Activated CD4-positive, alpha-beta T cell treated with anti-CD3 and anti-CD28 coated beads for 4 hours (primary cell): ENCODE measurements around the gene RPL32.
A peak's percentile ranks its signal among the peaks of the same experiment; 100 is the strongest.
"Not testable (repeated sequence)": the region's sequence is repeated elsewhere in the genome, so short reads cannot be mapped to it uniquely, and the experiment has no call there.

Experiments used
- DNase-seq, 2 donors: peaks; one replicate each; pipeline ENCODE4 v3.0.0-alpha.2; 2020

The RPL32 gene

DNA sequence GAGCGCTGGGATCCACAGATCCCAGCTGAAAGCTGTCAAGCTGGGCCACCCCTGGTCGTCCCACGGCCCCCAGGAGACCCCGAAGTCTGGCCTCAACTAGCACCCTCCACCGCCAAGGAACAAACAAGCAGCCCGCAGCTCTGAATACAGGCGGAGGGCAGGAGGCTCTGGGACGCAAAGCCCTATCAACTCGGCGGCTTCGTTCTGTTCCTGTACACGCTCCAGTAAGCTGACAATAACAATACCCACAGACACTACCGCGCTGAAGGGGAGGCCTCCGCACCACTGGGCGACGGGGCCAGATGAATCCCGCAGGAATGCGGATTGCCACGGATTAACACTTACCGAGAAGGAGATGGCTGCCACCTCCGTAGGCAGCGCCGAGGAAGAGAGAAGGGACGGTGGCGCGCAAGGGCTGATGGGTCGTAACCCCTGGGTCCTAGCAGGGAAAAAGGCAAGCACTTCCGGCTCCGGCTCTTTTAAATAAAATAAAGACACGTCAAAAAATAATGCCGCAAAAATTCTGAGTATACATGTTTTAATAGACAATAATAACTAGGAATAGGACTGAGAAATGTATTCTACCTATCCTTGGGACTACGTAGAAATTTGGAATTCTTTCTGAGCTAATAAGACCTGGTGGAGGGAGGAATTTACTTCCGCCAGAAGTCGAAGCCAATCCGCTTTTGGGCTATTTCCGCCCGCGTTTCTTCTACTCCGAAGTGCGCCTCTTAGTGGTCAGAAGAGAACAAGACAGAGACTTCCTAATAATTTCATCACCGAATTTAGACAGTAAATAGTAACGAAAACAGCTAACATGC, at the start of gene RPL32:
TSS of gene RPL32 (minus strand) at position 417 of the 821 bp plus-strand sequence. CDS start 1,328 bp downstream, outside the sequence.
- peak; percentile 82 to 86 for DNase-seq

DNA sequence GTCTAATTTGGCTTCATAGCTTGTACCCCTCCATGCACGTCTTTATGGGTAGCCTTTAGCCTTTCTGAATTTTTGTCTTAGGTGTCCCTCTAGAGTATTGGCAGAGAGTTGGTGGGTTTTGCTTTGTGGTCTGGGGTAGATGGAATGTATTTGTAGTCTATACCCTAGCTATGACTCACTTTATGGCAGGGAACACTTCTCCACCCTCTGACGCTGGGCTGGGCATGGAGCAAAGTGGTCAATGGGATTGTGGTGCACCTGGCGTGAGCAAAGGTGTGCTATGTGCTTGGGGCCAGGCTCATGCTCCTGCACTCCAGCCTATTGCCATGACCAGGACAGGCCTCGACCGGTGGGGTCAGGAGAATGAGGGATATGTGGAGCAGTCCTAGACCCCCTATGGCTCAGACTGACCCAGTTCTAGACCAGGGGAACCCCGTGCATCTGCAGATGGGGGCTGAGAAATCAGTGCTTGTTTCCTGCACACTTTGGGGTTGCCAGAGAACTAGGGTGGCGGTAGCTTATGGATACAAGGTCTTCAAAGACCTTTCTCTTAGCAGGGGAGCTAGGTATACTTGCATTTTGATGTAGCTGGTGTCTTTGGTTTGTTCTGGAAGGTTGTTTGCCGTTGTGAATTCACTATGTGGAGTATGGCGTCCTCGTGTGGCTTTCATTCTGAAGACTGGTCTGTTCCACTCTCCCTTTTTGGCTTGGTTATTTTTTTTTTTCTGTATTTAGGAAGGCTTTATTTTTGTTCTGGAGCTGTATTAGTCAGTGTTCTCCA, 49.4 kb upstream of the RPL32 start:
- no peak for DNase-seq

DNA sequence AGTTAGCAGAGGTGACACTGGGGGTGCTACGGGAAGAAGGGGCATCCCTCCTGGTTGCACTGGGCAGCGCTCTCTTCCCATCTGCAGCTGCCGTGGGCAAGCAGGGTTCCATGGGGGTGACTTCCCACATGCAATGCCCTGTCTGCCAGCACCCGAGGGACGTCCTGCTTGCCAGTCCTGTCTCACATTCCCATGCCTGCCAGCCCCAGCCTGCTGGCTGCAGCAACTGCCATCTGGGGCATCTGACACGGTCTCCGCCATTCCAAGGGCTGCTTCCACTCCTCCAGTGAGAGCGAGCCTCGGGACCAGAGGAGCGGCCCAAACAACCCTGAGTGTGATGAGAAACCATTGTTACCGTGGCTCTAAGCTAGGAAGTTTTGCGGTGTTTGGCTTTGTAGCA, 45.4 kb upstream of the RPL32 start:
- DNase-seq, result no peak

DNA sequence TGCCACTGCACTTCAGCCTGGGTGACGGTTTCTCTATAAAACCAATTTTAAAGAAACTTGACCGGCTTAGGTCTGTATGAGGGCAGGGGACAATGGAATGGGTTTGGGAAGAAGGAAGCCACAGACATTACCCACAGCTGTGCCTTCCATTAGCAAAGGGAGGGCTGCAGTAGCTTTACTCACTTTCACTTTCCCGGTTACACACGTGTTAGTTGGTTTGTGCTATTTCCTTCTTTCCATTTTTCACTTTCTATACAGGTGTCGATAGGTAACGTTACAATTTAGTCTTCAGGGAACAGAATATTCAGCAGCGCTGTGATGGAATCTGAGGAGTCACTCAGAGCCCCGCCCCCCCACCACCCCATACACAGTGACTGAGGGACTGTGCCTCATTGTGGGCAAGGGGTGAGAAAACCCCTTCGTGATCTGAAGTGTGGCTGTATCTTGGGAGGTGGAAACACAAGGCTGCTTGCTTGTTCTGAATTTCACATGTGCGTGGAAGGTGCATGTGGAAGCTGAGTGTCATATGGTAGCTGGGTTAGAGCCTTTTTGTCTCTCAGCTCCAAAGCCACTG, 44.8 kb upstream of the RPL32 start:
- no peak for DNase-seq

DNA sequence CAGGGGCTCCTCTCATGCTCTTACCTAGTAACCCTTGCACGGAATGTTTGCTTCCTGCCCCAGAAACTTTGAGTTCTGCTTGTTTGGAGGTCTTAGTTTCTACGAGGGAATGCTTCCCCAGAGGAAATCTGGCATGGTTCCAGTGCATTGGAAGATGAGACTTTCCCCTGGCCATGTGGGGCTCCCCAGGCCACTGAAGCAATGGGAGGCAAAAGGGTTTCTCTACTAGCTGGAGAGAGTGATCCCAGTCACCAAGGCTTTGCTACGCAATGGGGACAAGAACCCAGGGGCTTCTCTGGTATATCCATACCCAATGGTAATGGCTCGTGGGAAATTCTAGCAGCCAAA, 44.2 kb upstream of the RPL32 start:
- DNase-seq, result no peak

DNA sequence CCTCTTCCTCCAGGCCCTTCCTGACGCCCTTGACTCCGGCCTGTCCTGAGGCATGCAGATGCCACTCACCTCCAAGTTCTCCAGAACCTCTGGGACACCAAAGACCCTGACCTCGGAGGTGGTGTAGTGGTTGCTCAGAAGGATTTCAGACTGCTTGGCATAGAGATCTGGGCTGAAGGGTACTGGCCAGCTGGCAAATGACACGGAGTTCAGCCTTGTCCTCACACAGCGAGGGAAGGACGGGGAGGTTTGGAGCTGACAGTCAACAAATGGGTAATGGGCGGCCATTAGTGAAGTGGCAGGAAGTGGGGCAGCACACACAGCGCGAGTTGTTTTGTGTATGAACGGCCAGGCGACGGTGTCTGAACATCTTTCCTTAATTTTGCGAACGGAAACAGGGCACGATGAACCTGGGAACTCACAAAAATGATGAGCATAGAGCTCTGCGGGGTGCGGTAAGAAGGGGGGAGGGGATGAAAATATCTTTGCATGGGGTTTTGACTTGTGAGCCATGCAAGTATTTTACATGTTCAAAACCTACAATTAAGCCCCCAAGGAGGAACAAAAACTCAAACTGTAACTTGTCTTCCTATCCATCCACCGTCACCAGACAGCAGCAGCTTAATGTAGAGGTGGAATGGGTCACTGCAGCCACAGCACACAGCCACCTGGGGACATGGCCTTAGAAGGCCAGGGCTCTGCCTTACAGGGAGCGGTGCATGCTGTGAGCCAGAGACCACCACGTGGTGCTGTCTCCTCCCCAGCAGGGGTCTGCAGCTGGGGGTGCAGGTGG, 43.6 kb upstream of the RPL32 start:
- no peak for DNase-seq

DNA sequence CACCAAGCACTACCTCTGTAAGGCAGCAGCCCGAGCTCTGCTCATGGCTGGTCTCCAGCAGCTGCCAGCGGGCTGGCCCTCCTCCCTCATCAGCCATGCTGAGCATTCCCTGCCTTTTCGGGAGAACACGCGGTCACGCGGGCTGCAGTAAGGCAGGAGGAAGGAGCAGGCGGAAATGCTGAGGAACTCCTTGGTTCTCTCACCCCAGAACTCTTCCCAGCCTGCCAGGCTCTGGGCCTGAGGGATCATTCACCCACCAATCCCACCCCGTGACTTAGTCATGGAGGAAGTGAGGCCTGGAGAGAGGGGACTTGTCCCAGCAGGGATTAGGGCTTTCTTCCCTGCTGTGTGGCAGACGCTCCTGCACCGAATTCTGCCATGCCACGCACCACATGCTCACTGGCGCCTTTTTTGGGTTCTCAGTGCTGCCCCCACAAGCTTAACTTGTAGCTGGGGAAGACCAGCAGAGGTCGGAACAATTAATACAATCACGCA, 42.9 kb upstream of the RPL32 start:
- no peak for DNase-seq

DNA sequence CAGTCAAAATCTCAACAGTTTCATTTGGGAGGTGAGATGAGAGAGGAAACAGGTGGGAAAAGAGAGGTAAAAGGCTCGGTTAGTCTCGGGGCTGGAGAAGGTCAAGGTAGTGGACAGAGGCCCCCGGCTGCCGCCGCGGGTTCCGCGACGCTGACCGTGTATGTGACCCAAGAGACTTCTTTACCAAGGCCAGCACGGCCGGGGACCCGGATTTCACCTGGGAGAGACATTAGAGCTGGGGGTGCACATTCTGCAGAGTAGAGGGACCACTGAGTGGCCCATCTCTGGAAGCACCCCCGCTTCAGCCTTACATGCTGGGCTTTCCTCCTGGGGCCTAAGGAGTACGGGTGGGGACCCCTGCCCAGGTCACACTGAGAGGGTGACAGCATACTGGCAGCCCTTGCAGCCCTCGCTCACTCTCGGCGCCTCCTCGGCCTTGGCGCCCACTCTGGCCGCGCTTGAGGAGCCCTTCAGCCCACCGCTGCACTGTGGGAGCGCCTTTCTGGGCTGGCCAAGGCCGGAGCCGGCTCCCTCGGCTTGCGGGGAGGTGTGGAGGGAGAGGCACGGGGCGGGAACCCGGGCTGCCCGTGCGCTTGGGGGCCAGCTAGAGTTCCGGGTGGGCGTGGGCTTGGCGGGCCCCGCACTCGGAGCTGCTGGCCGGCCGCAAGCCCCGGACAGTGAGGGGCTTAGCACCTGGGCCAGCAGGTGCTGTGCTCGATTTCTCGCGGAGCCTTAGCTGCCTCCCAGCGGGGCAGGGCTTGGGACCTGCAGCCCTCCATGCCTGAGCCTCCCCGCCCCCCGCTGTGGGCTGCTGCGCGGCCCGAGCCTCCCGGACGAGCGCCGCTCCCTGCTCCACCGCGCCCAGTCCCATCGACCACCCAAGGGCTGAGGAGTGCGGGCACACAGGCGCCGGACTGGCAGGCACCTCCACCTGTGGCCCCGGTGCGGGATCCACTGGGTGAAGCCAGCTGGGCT, 41.3 kb upstream of the RPL32 start:
- DNase-seq, result no peak

DNA sequence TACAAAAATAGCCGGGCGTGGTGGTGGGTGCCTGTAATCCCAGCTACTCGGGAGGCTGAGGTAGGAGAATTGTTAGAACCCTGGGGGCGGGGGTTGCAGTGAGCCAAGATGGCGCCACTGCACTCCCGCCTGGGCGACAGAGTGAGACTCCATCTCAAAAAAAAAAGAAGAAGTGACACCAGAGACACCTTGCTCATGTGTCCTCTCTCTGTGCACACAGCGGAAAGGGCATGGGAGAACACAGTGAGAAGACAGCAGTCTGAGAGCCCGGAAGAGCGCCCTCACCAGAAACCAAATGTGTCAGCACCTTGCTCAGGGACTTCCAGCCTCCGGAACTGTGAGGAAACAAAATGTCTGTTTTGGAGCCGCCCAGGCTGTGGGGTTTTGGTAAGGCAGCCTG, 40.5 kb upstream of the RPL32 start:
- not testable (repeated sequence) for DNase-seq

DNA sequence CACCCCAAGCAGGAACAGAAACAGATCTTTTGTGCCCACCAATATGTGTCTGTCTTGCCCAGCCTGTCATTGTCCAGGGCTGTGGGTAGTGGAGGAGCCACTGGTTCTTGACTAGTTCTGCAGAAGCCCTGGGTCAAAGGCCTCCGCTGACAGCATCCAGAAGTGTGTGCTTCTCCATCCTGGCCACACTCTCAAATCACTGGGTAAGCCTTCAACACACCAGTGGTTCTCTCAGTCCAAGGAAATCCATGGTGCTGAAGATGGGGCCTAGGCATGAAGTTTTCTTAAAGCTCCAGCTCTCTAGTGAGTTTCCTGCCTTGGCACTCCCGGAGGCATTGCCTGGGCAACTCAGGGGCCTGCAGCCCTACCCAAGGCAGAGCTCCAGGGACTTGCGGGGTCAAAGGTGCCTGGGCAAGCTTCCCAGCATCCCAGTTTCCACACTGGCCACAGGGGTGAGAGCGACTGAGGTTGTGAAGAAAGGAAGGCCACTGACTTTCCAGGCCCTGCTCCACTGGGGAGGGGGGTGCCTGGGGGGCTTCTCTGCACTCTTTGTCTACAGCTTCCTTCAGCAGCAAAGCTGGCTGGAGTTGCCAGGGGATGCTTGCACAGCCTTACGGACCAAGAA, 37.9 kb upstream of the RPL32 start:
- DNase-seq, result no peak

DNA sequence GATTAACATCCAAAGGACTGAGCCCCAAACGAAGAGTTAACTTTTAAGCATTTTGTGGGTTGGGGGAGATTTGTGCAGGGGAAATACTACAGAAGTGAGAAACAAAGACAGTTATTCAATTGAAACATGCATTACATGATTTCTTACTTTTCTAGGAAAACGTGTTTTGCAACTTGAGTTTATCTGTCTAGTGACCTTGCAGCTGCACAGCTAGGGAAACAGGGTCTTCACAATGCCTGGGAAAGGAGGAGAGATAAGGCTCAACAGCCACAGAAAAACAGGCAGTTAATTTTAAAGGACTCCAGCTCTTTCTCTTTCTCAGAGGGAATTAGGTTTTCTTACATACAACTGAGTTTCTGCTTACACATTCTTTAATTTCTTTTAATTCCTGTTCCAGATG, 37.4 kb upstream of the RPL32 start:
- not testable (repeated sequence) for DNase-seq

DNA sequence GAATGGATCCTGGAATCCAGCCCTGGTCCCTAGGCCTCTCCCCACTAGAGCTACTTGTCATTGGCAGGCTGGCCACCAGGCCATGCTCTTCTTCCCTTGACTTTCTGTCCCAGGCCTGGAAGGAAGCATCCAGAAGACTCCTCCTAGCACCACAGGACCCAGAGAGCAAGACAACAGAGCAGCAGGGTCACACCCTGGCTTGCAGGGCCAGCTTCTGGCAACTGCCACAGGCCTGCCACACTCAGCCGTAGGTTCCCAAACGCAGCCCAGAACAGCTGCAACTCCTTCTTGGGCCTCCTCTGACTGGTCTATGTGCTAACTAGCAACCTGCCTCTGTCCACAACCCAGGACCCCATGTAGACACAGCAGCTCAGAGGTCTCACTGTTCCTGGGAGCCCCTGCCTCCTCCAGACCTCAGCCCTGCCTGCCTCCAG, 36.8 kb upstream of the RPL32 start:
- DNase-seq, result no peak

DNA sequence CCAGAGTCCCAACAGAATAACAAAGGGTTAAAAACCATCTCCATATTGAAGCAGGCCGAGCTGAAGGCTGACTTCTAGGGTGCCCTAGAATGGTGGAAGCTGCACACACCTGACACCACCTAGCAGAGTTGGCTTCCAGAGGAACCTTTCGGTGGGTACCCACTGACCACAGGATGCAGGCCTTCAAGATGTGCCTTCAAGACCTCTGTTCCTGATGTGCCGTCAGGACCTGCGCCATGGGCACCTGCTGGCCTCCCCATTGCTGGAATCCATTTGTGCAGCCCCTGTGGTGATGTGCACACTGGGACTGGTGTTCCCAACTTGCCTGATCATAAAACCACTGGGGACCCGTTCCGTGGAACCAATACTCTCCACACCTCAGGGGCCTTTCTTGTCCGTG, 35.7 kb upstream of the RPL32 start:
- no peak for DNase-seq

DNA sequence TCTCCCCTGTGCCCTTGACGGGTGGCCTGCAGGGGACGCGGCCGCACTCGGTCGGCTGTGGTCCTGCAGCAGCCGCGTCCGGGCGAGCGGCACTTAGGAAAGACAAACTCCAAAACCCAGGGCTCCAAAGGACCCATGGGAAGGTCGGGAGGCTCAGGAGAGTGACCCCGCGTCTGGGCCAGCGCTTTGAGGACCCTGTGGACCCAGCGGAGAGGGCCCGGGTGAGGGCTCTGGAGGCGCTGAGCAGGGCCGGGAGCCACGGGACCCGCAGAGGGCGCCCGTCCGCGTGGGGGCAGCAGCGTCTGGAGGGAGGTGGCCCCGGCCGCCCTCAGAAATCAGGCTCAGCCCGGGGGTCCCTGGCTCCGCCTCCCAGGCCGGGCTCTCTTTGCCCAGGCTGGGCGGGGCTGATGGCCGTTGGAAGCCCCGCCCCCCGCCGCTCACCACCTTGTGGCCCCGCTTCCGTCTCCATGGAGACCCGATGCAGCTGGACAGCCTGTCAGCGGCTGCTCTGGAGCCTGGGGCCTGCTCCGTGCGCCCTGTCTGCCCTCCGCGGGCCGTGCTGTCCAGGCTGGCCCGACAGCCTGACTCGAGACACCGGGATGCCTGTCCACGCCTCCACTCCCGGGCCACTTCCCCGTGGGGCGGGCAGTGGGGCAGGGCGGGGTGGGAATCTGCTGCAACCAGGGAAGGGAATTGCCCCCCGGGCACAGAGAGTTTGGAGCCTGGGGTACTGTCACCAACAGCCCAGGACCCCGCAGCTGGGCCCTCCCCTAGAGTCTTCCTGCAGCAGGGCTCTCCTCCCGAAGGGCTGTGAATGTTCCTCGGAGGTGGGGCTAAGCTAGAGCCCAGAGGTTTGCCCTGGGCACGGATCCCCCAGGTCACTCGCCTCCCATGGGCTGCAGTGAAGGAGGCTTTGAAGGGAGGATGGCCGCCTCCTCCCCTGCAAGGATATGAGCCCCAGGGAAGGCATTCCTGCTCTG, 34.8 kb upstream of the RPL32 start:
- no peak for DNase-seq

DNA sequence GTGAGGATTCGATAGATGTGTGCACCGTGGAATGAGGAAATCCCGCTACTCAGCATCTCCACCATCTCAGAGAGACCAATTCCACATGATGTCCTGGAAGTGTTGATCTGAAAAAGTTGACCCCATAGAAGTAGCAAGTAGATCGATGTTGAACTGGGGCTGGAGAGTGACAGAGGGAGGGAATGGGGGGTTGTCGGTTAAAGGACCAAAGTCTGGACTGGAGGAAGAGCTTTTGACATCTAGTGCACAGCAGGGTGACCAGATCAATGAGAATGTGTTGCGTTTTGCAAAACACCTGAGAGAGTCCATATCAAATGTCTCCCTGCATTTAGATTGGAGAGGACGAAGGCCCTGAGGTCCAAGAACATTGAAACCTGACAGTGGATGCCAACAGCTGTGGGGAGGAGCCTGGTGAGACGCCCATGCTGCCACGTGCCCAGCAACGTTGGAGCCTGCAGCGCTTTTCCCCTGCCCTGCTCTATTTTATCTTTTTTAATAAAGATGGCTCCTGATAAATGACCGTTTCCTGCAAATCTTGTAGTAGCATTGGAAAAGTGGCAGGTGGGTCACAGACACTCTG, 30.1 kb upstream of the RPL32 start:
- DNase-seq, result no peak

DNA sequence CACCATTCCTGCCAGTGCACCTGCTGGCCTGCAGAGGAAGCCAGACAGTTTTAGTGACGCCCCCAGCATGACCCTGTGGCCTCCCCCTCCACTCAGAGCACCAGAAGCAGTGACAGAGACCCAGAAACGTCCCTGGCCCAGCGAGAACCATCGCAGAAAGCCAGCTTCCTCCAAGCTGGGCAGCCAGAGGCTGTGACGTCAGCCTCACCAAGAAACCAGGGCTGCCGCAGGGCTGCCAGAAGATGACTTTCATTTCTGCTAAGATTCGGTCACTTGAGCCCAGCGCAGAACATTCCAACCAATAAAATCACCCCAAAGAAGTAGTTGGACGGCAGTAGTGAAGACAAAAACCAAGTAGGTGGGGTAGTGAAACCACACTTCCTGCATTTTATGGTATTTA, 29.6 kb upstream of the RPL32 start:
- DNase-seq, result no peak

DNA sequence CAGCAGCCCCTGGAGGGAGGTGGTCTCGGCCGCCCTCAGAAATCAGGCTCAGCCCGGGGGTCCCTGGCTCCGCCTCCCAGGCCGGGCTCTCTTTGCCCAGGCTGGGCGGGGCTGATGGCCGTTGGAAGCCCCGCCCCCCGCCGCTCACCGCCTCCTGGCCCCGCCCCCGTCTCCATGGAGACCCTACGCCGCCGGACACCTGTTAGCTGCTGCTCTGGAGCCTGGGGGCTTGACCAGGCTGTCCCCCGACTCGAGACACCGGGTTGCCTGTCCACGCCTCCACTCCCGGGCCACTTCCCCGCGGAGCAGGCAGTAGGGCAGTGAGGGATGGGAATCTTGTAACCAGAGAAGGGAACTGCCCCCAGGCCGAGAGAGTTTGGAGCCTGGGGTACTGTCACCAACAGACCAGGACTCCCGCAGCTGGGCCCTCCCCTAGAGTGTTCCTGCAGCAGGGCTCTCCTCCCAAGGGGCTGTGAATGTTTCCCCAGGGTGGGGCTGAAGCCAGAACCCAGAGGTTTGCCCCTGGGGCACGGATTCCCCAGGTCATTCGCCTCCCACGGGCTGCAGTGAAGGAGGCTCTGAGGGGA, 27.8 kb upstream of the RPL32 start:
- peak; percentile 13 to 16 for DNase-seq

DNA sequence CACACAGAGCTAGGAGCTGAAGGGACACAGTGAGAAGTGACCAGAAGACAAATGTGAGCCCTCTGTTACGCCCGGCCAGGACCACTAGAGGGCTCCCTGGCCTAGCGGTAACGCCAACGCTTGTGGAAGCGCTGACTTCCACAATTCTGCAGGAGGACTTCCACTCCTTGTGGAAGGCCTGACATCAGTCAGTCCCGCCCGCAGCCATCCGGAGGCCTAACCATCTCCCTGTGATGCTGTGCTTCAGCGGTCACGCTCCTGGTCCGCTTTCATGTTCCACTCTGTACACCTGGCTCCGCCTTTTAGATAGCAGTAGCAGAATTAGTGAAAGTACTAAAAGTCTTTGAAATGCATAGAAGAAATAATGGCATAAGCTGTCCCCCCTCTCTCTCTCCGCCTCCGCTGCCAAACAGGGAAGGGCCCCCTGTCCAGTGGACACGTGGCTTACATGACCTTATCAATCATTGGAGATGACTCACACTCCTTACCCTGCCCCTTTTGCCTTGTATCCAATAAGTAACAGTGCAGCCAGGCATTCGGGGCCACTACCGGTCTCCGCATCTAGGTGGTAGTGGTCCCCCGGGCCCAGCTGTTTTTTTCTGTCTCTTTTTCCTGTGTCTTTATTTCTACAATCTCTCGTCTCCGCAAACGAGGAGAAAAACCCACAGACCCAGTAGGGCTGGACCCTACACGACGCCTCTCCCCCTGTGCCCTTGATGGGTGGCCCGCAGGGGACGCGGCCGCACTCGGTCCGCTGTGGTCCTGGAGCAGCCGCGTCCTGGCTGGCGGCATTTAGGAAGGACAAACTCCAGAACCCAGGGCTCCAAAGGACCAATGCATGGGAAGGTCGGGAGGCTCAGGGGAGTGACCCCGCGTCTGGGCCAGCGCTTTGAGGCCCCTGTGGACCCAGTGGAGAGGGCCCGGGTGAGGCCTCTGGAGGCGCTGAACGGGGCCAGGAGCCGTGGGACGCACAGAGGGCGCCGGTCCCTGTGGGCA, 27.0 kb upstream of the RPL32 start:
- peak; percentile 46 to 50 for DNase-seq
